A673 (cell line): ENCODE data around the gene RPS6KL1.

Experiments
- EZH2 ChIP-seq: fragments of 200-600 bp; sonication (generic); IDR thresholded peaks from 2 replicates; pipeline ENCODE4 v1.6.1; 2017; ENCODE audit warnings: borderline replicate concordance, low read depth, mild to moderate bottlenecking, mixed read lengths, antibody characterized with exemption, low read length; ENCODE audit not compliant: poor library complexity, severe bottlenecking
- TF ChIP-seq, protein P1 (sequence below): fragments of 300-800, 200-600 bp; sonication (generic); conservative IDR thresholded peaks from 2 replicates; pipeline ENCODE4 v1.5.1; 2017; ENCODE audit warnings: low read depth, mild to moderate bottlenecking, antibody characterized with exemption, low read length, moderate library complexity, mixed read lengths

DNA sequence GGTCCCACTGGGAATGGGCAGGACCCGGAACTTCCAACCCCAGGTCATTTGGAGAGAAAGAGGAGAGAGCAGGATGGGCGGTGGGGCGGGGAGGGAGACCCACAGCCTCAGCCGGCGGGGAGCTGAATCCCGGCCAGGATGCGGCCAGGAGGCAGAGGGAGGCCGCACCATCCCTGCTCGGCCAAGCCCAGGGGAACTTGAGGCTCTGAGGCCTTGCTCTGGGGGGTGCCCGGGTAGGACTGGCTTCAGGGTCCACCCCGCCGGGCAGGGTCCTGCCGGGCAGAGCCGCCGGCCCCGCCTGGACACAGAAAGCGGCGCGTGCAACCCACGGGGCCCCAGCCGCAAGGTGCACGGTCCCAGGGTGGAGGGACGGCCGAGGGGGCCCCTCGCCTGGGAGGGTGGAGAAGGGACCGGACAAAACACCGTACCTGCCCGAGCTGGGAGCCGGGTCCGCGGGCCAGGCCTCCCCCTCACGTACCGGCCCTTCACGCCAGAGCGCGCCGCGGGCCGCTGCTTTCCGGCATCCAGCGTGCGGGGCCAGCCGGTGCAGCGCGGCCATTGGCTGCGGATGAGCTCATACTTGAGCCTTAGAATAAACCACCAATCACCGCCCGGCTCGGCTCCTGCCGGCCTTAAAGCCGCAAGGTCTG is at the start of gene RPS6KL1:
- TF ChIP-seq, protein P1, sequence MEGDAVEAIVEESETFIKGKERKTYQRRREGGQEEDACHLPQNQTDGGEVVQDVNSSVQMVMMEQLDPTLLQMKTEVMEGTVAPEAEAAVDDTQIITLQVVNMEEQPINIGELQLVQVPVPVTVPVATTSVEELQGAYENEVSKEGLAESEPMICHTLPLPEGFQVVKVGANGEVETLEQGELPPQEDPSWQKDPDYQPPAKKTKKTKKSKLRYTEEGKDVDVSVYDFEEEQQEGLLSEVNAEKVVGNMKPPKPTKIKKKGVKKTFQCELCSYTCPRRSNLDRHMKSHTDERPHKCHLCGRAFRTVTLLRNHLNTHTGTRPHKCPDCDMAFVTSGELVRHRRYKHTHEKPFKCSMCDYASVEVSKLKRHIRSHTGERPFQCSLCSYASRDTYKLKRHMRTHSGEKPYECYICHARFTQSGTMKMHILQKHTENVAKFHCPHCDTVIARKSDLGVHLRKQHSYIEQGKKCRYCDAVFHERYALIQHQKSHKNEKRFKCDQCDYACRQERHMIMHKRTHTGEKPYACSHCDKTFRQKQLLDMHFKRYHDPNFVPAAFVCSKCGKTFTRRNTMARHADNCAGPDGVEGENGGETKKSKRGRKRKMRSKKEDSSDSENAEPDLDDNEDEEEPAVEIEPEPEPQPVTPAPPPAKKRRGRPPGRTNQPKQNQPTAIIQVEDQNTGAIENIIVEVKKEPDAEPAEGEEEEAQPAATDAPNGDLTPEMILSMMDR: no peak
- no peak for TF ChIP-seq EZH2
